GM12878 (cell line): Measurements from ENCODE around the gene HTRA3. TPM values are rescaled to one million over a fixed set of nuclear protein-coding genes. Genes with fewer than 3 reads are reported as not detected.

Source experiments
- ATAC-seq: fragments of 200-7000 bp; cut with Tn5 transposase; 3 replicates; pipeline ENCODE4 v1.9.1; 2020; ENCODE audit warnings: mild to moderate bottlenecking, moderate library complexity
- BruUV-seq: library from RNA; stranded (reverse); fragments of 400-500 nt; replicated peaks from 2 replicates; lab custom pipeline; 2021; lab: Mats Ljungman, UMichigan
- CTCF ChIA-PET: fragments of 300-600 bp; sonication (Branson Sonifier 250); formaldehyde crosslinking; extraction: SDS; loops from one replicate; lab custom pipeline; 2021; ENCODE audit warnings: inconsistent platforms; lab: Yijun Ruan, JAX
- POLR2A ChIA-PET: fragments of 350-600 bp; formaldehyde crosslinking; extraction: SDS; loops from one replicate; lab custom pipeline; 2021; ENCODE audit warnings: inconsistent platforms; lab: Charles Lee
- RAD21 ChIA-PET: fragments of 300-600 bp; sonication (Branson Sonifier 250); formaldehyde crosslinking; loops from one replicate; lab custom pipeline; 2023; ENCODE audit warnings: antibody characterized with exemption; ENCODE audit not compliant: unreplicated experiment; lab: Charles Lee
- SMC1A ChIA-PET: fragments of 300-600 bp; sonication (Branson Sonifier 250); formaldehyde crosslinking; loops from one replicate; lab custom pipeline; 2023; ENCODE audit not compliant: unreplicated experiment, uncharacterized antibody; lab: Charles Lee
- DNase-seq: peaks from one replicate; pipeline ENCODE4 v3.0.0-alpha.2; 2011; ENCODE audit warnings: low read depth, low spot score
- FAIRE-seq: peaks from 3 replicates; lab custom pipeline; 2011; peaks lifted over from hg19 to GRCh38; lab: Jason Lieb, UNC
- H2AFZ ChIP-seq: 2 replicates; pipeline ENCODE4 v1.6.0; 2011; ENCODE audit warnings: low read depth, low read length, control low read depth; ENCODE audit not compliant: control insufficient read depth
- H3K27ac ChIP-seq: 2 replicates; pipeline ENCODE4 v1.5.1; 2011; ENCODE audit warnings: control low read depth; ENCODE audit not compliant: control insufficient read depth, insufficient read depth
- H3K27me3 ChIP-seq, 2 experiments: replicated peaks in 1 of 2; 2 replicates each; pipeline versions ENCODE4 v1.6.0 to v1.6.1; 2011; ENCODE audit warnings: low read length in 1 of 2; ENCODE audit not compliant: control insufficient read depth in 2 of 2, insufficient read depth in 2 of 2
- H3K36me3 ChIP-seq, 2 experiments: 2 replicates each; pipeline ENCODE4 v1.5.1; 2011; ENCODE audit warnings: low read length in 1 of 2; ENCODE audit not compliant: control insufficient read depth in 2 of 2, insufficient read depth in 2 of 2
- H3K4me1 ChIP-seq: 2 replicates; pipeline ENCODE4 v1.6.1; 2011; ENCODE audit warnings: mild to moderate bottlenecking, low read length, moderate library complexity, mixed read lengths; ENCODE audit not compliant: control insufficient read depth, insufficient read depth
- H3K4me2 ChIP-seq: 2 replicates; pipeline ENCODE4 v1.6.0; 2011; ENCODE audit warnings: control low read depth; ENCODE audit not compliant: control insufficient read depth, insufficient read depth
- H3K4me3 ChIP-seq: fragments of 200-600 bp; sonication (generic); 2 replicates; pipeline ENCODE4 v1.5.1; 2016
- H3K79me2 ChIP-seq: 2 replicates; pipeline ENCODE4 v1.6.0; 2011; ENCODE audit warnings: low read length; ENCODE audit not compliant: control insufficient read depth, insufficient read depth
- H3K9ac ChIP-seq: 2 replicates; pipeline ENCODE4 v1.8.0; 2011; ENCODE audit warnings: low read length, control low read depth, mixed read lengths; ENCODE audit not compliant: control insufficient read depth, insufficient read depth
- H3K9me3 ChIP-seq: replicated peaks from 3 replicates; pipeline ENCODE4 v1.5.1; 2011; ENCODE audit warnings: mild to moderate bottlenecking, low read length; ENCODE audit not compliant: control insufficient read depth, insufficient read depth
- H4K20me1 ChIP-seq: 2 replicates; pipeline ENCODE4 v1.6.0; 2011; ENCODE audit not compliant: control insufficient read depth, insufficient read depth
- EP300 ChIP-seq, 2 experiments: fragments of 150-350 bp in 1 of 2; IDR thresholded peaks; 2 replicates each; pipeline ENCODE4 v1.6.1; 2011 to 2012; ENCODE audit warnings: low read depth in 2 of 2, low read length in 2 of 2, borderline replicate concordance in 1 of 2, improper control_type of control experiment in 1 of 2, inconsistent platforms in 1 of 2; ENCODE audit not compliant: control insufficient read depth in 1 of 2
- FOS ChIP-seq: IDR thresholded peaks from 3 replicates; pipeline ENCODE4 v1.6.1; 2011; ENCODE audit warnings: borderline replicate concordance; ENCODE audit not compliant: insufficient read length; ENCODE audit errors: extremely low read depth
- IKZF1 ChIP-seq: fragments of 450-650 bp; conservative IDR thresholded peaks from 2 replicates; pipeline ENCODE4 v1.6.1; 2017; ENCODE audit warnings: antibody characterized with exemption, mild to moderate bottlenecking
- NR2F1 ChIP-seq: fragments of 450-650 bp; conservative IDR thresholded peaks from 2 replicates; pipeline ENCODE4 v1.6.1; 2017; ENCODE audit warnings: mild to moderate bottlenecking
- PAX8 ChIP-seq: fragments of 450-650 bp; IDR thresholded peaks from 2 replicates; pipeline ENCODE4 v1.6.1; 2017; ENCODE audit warnings: mild to moderate bottlenecking, moderate library complexity
- RAD21 ChIP-seq: IDR thresholded peaks from 2 replicates; pipeline ENCODE4 v1.6.1; 2011; ENCODE audit warnings: mild to moderate bottlenecking, low read depth, low read length, moderate library complexity; ENCODE audit not compliant: insufficient read depth
- RB1 ChIP-seq: fragments of 450-650 bp; formaldehyde crosslinking; IDR thresholded peaks from 2 replicates; pipeline ENCODE4 v1.6.1; 2017; ENCODE audit warnings: mild to moderate bottlenecking, borderline replicate concordance
- SMC3 ChIP-seq: IDR thresholded peaks from 2 replicates; pipeline ENCODE4 v1.6.1; 2011; ENCODE audit warnings: low read length, improper control_type of control experiment, borderline replicate concordance
- TCF7 ChIP-seq: IDR thresholded peaks from 2 replicates; pipeline ENCODE4 v1.6.1; 2014; ENCODE audit warnings: antibody characterized with exemption, borderline replicate concordance
- ZNF622 ChIP-seq: fragments of 450-650 bp; IDR thresholded peaks from 2 replicates; pipeline ENCODE4 v1.6.1; 2017; ENCODE audit warnings: mild to moderate bottlenecking, inconsistent platforms
- WGBS: methylation state at CpG from one replicate; pipeline ENCODE4 v1.1.6; 2016; ENCODE audit warnings: low lambda C conversion rate; ENCODE audit not compliant: insufficient replicate concordance, insufficient coverage; ENCODE audit errors: missing lambda C conversion rate; 5-methylcytosine and 5-hydroxymethylcytosine counted together
- in situ Hi-C: fragments of 300-500 bp; cut with MboI; formaldehyde crosslinking; loops from 9 replicates; pipeline ENCODE4 v1.14.3; 2018; ENCODE audit warnings: mixed read lengths
- intact Hi-C: fragments of 100-400 bp; cut with micrococcal nuclease; formaldehyde crosslinking; loops from one replicate; pipeline ENCODE4 v1.14.2; 2022; ENCODE audit not compliant: unreplicated experiment
- polyA plus RNA-seq, 11 experiments: library from polyadenylated mRNA; depleted of rRNA in 4 of 11; unstranded in 6 of 11; stranded (reverse) in 5 of 11; fragments of >200 nt; fragmentation: Nextera tagmentation in 4 of 11; fragmentation: Illumina TruSeq in 1 of 11; extraction: Ambion mirVana in 4 of 11; extraction: Trizol in 1 of 11; gene quantifications; 1 replicate in 1 of 11; 2 replicates in 10 of 11; pipeline versions ENCODE4 v1.2.1 to v1.2.3, GENCODE V29; 2011 to 2016; ENCODE audit warnings: inconsistent platforms in 2 of 11, missing spikeins in 2 of 11, low read depth in 1 of 11
- total RNA-seq, 4 experiments: library from RNA; depleted of rRNA in 3 of 4; stranded (reverse); fragments of >200 nt in 3 of 4; fragmentation: Illumina TruSeq in 1 of 4; extraction: Trizol in 1 of 4; gene quantifications; 2 replicates each; pipeline versions ENCODE4 v1.2.1 to v1.2.3, GENCODE V29; 2013 to 2021
- TF ChIP-seq, protein P1 (sequence below), 3 experiments: IDR thresholded peaks in 2 of 3; conservative IDR thresholded peaks in 1 of 3; 2 replicates each; pipeline ENCODE4 v1.5.1; 2011; ENCODE audit warnings: low read depth in 3 of 3, low read length in 3 of 3, mild to moderate bottlenecking in 3 of 3, control low read depth in 2 of 3, moderate library complexity in 2 of 3, inconsistent platforms in 1 of 3, mixed read lengths in 1 of 3; ENCODE audit not compliant: control insufficient read depth in 2 of 3, insufficient read depth in 1 of 3; ENCODE audit errors: extremely low read depth in 1 of 3

Gene HTRA3
- total and polyA plus RNA-seq, 10 of the 15 experiments (the other 5 are each of a cell fraction or from before 2014, with no cell fraction given), result 0.04 to 1.2 (median 0.08) TPM; not detected in 7

GRCh38 chr4:8267077-8267476 lies 2.5 kb upstream of the HTRA3 start:
- ChIA-PET POLR2A (no interaction called here), CTCF (interaction anchor here (1.0 to 2.7 kb wide), 7 partner anchors 21 to 330 kb away, joined by 3 to 24 read pairs (median 3); no protein-coding TSS in a partner anchor), RAD21 (interaction anchor here (1.0 to 4.4 kb wide), 2 partner anchors 91 to 135 kb away, joined by 3 to 16 read pairs; no protein-coding TSS in a partner anchor), SMC1A (interaction anchor here (0.6 to 1.0 kb wide), 3 partner anchors 21 to 136 kb away, joined by 3 to 6 read pairs (median 3); no protein-coding TSS in a partner anchor)
- Histone ChIP-seq H4K20me1 (no peaks in the 10 kb centered on the region), H3K9me3 (no peaks in the 10 kb centered on the region), H3K4me2 (no peak overlapping the region), H3K4me1 (no peaks in the 10 kb centered on the region), H2AFZ (no peak overlapping the region), H3K79me2 (no peaks in the 10 kb centered on the region), H3K27me3 (peaks cover 2 to 6% of the 10 kb centered on the region in 2 experiments; a peak in 3 of 4 replicates), H3K9ac (no peak overlapping the region), H3K4me3 (no peak overlapping the region), H3K36me3 (no peaks in the 10 kb centered on the region), H3K27ac (no peak overlapping the region)
- TF ChIP-seq ZNF622 (no peak), SMC3 (peak; percentile 59), IKZF1 (0 out of 2 replicates have a peak, but pooled peaks have one; percentile 13), RB1 (no peak), NR2F1 (no peak), TCF7 (no peak), PAX8 (no peak), RAD21 (peak; percentile 49), EP300 (IDR thresholded peaks at IDR 0.05; ENCODE audit: borderline replicate concordance in 1 of 2, control insufficient read depth in 1 of 2, low read depth in 2 of 2, low read length in 2 of 2) (no peak), FOS (no peak)
- TF ChIP-seq, protein P1, sequence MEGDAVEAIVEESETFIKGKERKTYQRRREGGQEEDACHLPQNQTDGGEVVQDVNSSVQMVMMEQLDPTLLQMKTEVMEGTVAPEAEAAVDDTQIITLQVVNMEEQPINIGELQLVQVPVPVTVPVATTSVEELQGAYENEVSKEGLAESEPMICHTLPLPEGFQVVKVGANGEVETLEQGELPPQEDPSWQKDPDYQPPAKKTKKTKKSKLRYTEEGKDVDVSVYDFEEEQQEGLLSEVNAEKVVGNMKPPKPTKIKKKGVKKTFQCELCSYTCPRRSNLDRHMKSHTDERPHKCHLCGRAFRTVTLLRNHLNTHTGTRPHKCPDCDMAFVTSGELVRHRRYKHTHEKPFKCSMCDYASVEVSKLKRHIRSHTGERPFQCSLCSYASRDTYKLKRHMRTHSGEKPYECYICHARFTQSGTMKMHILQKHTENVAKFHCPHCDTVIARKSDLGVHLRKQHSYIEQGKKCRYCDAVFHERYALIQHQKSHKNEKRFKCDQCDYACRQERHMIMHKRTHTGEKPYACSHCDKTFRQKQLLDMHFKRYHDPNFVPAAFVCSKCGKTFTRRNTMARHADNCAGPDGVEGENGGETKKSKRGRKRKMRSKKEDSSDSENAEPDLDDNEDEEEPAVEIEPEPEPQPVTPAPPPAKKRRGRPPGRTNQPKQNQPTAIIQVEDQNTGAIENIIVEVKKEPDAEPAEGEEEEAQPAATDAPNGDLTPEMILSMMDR (IDR thresholded peaks at IDR 0.05 in 2 of 3, conservative IDR thresholded peaks at IDR 0.05 in 1 of 3; ENCODE audit: control insufficient read depth in 2 of 3, extremely low read depth in 1 of 3, insufficient read depth in 1 of 3, low read depth in 3 of 3, low read length in 3 of 3), result peak; percentile 53 to 74 (median 67)
- FAIRE-seq (no peak), ATAC-seq (peak; percentile 92), DNase-seq (no peak)
- WGBS, result 56% methylated on average over 12 of the region's 13 CpGs
- BruUV-seq, result no TSS peak
- in situ Hi-C loops (loop anchor here (10.0 kb wide), 1 partner anchor 328 kb away; the partner anchor contains the start of gene CPZ), intact Hi-C loops (loop anchor here (1.0 kb wide), 1 partner anchor 136 kb away; no protein-coding TSS in a partner anchor)
